Measurements from ENCODE around the gene COPB2.

Gene COPB2

GRCh38 chr3:139326131-139326530, 63.3 kb downstream of the COPB2 start:
- Histone ChIP-seq H3K4me2 (ENCODE audit: low read depth, low read length, poor library complexity, severe bottlenecking) (no peak overlapping the region), H3K36me3 (ENCODE audit: low read length) (no peaks in the 10 kb centered on the region), H3K9me3 (ENCODE audit: insufficient read depth, low read length) (no peaks in the 10 kb centered on the region), H3K27me3 (ENCODE audit: low read length) (no peaks in the 10 kb centered on the region), H3K9ac (ENCODE audit: low read length) (no peak overlapping the region), H2AFZ (ENCODE audit: low read depth, low read length, severe bottlenecking) (no peak overlapping the region), H4K20me1 (ENCODE audit: low read depth, low read length) (no peaks in the 10 kb centered on the region), H3K79me2 (ENCODE audit: insufficient read depth, low read length) (no peaks in the 10 kb centered on the region), H3K4me3 (ENCODE audit: insufficient read depth, low read length, poor library complexity, severe bottlenecking) (no peak overlapping the region), H3K27ac (ENCODE audit: low read depth, low read length) (no peak overlapping the region), H3F3A (ENCODE audit: insufficient read depth) (no peaks in the 10 kb centered on the region), H3K9me2 (replicated peaks; ENCODE audit: insufficient read depth, low read length) (no peaks in the 10 kb centered on the region)
- TF ChIP-seq EZH2phosphoT487 (conservative IDR thresholded peaks at IDR 0.05; ENCODE audit: low read length) (no peak), CTCF (IDR thresholded peaks at IDR 0.05; ENCODE audit: insufficient read depth, low read length, poor library complexity, severe bottlenecking) (no peak)

- no peak overlapping the region for H3K9ac ChIP-seq (ENCODE audit: low read length)
- no peaks in the 10 kb centered on the region for H3K79me2 ChIP-seq (ENCODE audit: insufficient read depth, low read length)
- no peaks in the 10 kb centered on the region for H3K9me3 ChIP-seq (ENCODE audit: insufficient read depth, low read length)
- H4K20me1 ChIP-seq (ENCODE audit: low read depth, low read length) = no peaks in the 10 kb centered on the region
- TF ChIP-seq CTCF (IDR thresholded peaks at IDR 0.05; ENCODE audit: insufficient read depth, low read length, poor library complexity, severe bottlenecking) (no peak), EZH2phosphoT487 (conservative IDR thresholded peaks at IDR 0.05; ENCODE audit: low read length) (no peak)
- H3K36me3 ChIP-seq (ENCODE audit: low read length) = no peaks in the 10 kb centered on the region
- no peaks in the 10 kb centered on the region for H3K27me3 ChIP-seq (ENCODE audit: low read length)
- no peak overlapping the region for H2AFZ ChIP-seq (ENCODE audit: low read depth, low read length, severe bottlenecking)
- no peak overlapping the region for H3K4me3 ChIP-seq (ENCODE audit: insufficient read depth, low read length, poor library complexity, severe bottlenecking)
- no peak overlapping the region for H3K4me2 ChIP-seq (ENCODE audit: low read depth, low read length, poor library complexity, severe bottlenecking)
- H3K9me2 ChIP-seq (replicated peaks; ENCODE audit: insufficient read depth, low read length) = no peaks in the 10 kb centered on the region
- no peak overlapping the region for H3K27ac ChIP-seq (ENCODE audit: low read depth, low read length)
- no peaks in the 10 kb centered on the region for H3F3A ChIP-seq (ENCODE audit: insufficient read depth)
Observed at GRCh38 chr3:139325551-139325950, 63.9 kb downstream of the COPB2 start.

GRCh38 chr3:139324456-139324855, 65.0 kb downstream of the COPB2 start:
- Histone ChIP-seq H3F3A (ENCODE audit: insufficient read depth) (no peaks in the 10 kb centered on the region), H3K9me3 (ENCODE audit: insufficient read depth, low read length) (no peaks in the 10 kb centered on the region), H4K20me1 (ENCODE audit: low read depth, low read length) (no peaks in the 10 kb centered on the region), H3K4me3 (ENCODE audit: insufficient read depth, low read length, poor library complexity, severe bottlenecking) (no peak overlapping the region), H3K36me3 (ENCODE audit: low read length) (no peaks in the 10 kb centered on the region), H3K79me2 (ENCODE audit: insufficient read depth, low read length) (no peaks in the 10 kb centered on the region), H3K27ac (ENCODE audit: low read depth, low read length) (no peak overlapping the region), H3K4me2 (ENCODE audit: low read depth, low read length, poor library complexity, severe bottlenecking) (no peak overlapping the region), H3K27me3 (ENCODE audit: low read length) (no peaks in the 10 kb centered on the region), H2AFZ (ENCODE audit: low read depth, low read length, severe bottlenecking) (no peak overlapping the region), H3K9ac (ENCODE audit: low read length) (no peak overlapping the region), H3K9me2 (replicated peaks; ENCODE audit: insufficient read depth, low read length) (no peaks in the 10 kb centered on the region)
- TF ChIP-seq EZH2phosphoT487 (conservative IDR thresholded peaks at IDR 0.05; ENCODE audit: low read length) (no peak), CTCF (IDR thresholded peaks at IDR 0.05; ENCODE audit: insufficient read depth, low read length, poor library complexity, severe bottlenecking) (no peak)
